ELR (cell line): ENCODE data around the gene UBL3.

Source experiments
- DNase-seq: peaks from one replicate; pipeline ENCODE4 v3.0.0-alpha.2; 2015; ENCODE audit warnings: low read depth

UBL3 gene

DNA sequence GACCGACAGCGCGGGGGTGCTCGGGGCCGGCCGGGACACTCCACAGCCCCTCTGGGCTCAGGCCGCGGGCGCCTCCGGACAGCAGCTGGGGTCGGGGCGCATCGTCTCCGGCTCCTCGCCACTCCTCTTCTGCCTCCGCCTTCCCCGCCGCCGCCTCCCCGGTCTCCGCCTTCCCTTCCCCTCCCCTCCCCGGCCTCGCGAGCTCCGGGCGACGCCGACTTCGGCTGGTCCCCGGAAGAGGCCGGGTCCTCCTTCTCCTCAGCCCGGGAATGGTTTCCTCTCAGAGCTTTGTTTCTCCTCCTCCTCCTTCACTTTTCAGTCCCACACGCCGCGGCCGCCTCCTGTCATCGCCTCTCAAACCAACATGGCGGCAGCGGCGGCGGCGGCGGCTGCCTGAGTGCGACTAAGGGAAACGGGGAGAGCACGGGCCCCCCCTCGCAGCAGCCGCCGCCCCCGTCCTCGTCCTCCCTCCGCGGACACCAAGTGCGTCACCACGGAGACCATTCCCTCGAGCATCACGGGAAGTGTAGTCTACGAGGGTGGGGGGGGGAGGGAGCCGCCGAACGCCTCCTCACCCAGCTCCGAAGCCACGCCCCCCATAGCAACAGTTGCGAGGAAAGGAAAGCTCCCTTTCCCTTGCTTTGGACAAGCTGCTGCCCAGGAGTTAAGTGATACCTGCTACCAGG lies at the start of gene UBL3:
Gene UBL3 (minus strand): TSS at position 405 of the 686 bp plus-strand sequence. CDS start 1,079 bp downstream, outside the sequence.
- DNase-seq, result peak; percentile 97

DNA sequence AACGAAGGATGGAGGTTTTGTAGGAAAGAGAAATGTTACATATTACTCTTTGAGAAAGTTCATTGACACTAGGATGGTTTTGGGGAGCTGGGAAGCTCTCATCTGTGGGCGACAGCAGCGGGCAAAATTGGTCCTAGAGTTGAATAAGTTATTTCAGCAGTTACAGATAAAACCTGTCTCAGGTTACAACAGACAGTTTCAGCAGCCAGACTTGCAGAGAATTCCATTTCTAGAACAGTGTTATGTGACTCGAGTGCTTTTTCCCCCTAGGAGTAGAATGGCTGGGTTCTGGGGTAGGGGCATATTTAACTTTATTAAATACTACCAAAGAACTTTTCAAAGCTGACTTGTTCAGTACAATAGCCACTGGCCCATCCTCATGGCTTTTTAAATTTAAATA lies 46.7 kb upstream of the UBL3 start:
- DNase-seq, result no peak

DNA sequence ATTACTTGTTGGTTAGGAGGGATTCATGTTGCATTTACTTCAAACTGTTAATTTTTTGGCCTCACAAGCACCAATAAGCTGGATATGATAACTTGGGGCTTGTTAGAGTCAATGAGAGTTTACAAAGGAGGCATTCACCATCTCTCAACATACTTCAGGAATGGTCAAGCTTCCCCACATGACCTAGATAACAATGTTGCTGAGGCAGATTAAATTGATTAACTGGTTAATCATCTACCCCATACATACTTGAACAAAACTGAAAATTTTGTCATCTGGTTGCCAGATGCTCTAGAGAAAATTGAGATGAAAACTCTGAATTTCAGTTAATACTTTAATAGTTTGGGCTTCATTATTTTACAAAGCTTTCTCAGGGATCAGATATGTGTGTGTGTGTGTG lies 43.0 kb upstream of the UBL3 start:
- no peak for DNase-seq

GRCh38 chr13:29892151-29892550 lies 41.7 kb upstream of the UBL3 start:
- DNase-seq, result no peak

DNA sequence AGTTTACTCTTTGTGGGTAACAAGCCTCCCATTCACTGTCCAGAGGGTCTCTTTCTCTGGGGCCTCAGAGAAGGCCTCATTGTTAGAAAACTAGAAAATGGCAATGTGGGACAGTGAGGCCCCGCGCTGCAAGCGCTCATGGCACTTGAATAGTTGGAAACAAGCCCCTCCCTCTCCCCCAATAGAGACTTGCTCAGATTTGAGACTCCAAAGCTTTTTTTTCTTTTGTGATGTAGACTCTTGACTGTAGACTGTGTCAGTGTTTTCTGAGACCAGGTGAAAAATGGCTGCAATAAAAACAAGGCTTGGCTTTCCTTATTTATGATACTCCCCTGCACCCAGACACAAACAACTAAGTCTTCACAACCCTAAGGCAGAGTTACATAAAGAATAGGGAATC lies 38.7 kb upstream of the UBL3 start:
- no peak for DNase-seq

DNA sequence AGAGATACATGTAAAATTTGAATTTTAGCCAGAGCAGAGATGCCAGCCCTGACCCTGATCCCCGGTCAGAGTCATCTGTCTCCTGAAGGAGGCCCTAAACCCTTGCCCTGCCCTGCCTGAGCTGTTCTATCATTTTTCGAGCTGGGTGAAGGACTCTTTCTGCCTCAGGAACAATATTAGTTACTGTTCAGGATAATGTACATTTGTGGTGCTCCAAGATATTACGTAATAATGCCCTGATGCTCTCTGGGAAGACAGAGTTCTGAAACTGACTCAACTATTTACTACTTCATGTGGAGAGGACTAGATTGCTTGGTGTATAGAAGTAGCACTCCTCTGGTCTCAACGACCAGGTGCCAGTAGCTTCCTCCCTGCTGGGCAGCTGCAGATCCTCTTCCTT lies 37.9 kb upstream of the UBL3 start:
- DNase-seq, result no peak

DNA sequence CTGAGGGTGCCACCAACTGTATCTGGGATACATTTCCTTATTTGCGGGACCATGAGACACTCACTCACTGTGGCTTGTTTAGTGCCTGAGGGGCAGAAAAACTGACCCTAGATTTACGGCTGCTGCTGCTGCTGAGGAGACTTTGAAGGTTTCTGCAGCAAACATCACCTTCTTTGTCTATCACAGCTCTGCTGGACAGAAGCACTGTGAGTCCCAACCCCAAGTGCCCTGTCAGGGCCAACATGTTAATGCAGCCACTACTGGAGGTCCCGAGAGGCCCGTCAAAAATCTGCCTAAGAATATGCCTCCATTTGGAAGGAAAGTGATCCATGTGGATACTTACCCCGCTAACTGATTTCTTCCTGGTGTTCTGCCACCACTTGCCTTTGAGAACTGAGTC lies 37.3 kb upstream of the UBL3 start:
- no peak for DNase-seq

DNA sequence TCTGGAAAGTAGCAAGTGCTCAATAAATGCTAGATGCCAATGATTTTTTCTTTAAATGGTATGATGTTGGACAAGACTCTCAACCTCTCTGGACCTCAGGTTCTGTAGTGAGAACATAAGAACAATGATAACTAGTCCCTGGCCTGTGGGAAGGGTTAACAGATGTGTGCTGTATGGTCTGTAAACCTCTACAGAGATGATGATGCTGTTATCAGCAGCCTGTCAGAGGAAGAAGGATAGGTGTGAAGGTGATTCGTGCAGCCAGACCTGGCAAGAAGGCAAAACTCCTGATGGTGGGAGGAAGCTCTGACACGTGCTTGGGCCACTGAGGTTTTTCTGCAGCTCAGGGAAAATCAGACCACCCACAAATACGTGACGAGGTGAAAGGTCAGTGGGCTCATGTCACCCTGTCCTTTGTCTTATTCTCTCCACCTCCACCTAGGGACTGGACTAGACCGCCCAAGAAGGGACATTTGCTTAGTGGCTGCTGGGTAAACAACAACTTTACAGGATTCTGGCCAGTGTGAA lies 36.7 kb upstream of the UBL3 start:
- DNase-seq, result no peak

DNA sequence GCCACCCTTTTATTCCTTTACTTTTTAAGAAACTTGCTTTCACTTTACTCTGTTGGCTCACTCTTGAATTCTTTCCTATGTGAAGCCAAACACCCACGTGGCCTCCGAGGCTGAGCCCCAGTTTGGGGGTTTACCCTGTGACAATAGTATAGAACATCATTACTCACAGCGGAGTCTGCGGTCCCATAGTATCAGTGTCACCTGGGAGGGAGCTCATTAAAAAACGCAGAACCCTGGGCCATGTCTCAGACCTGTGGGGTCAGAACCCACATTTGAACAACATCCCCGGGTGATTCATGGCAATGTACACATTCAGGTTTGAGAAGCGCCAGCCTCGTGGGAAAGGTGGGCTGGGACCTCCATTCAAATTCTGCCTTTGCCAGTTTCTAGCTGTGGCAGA lies 36.0 kb upstream of the UBL3 start:
- no peak for DNase-seq

DNA sequence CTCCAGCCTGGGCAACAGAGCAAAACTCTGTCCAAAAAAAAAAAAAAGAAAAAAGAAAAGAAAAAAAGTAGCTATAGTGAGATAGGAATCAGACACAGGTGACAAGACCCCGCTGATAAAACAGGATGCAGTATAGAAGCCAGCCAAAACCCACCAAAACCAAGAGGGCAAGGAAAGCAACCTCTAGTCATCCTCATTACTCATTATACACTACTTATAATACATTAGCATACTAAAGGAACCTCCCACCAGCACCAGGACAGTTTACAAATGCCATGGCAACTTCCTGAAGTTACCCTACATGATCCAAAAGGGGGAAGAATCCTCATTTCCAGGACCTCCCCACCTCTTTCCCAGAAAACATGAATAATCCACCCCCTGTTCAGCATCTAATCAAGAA lies 35.6 kb upstream of the UBL3 start:
- no peak for DNase-seq

GRCh38 chr13:29884671-29885430 lies 34.4 kb upstream of the UBL3 start:
- DNase-seq, result no peak

- DNase-seq, result no peak
These were observed 33.6 kb upstream of the UBL3 start for GRCh38 chr13:29883941-29884518.

DNA sequence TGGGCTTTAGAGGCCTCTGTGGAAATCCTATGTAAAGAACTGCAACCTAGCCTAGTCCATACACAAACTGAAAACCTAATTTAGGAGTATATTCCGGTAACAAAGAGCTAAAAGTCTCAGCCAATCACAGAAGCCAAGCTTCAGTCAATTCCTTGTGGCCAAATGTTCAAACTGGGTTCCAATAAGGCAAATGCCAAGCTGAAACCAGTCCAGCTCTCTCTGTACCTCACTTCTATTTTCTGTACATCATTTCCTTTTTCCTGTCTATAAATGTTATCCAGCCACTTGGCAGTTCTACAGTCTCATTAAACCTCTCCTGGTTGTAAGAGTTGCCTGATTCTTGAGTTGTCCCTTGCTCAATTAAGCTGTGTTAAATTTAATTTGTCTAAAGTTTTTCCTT lies 31.7 kb upstream of the UBL3 start:
- no peak for DNase-seq

- no peak for DNase-seq
These were observed 27.7 kb upstream of the UBL3 start for GRCh38 chr13:29878101-29878500.

GRCh38 chr13:29877456-29878078 lies 27.1 kb upstream of the UBL3 start:
- DNase-seq, result no peak

DNA sequence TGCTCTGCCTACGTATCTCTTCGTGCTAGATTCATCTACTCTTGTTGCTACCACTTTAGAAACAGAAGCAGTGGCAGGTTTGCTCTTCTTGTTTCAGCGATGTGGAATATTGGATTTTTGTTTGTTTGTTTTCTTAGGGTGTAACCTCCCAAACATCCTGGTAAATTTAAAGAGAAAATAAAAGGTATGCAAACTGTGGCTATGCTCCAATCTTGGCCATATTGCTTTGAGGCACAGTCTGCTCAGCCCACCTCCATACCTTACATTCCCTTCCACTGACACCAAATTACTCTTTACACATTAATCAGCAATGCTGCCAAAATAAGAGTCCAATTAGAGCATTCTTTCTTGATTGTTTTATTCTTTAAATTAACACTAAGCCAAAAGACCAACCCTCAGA lies 25.2 kb upstream of the UBL3 start:
- DNase-seq, result no peak

GRCh38 chr13:29868581-29868980 lies 18.2 kb upstream of the UBL3 start:
- DNase-seq, result no peak

DNA sequence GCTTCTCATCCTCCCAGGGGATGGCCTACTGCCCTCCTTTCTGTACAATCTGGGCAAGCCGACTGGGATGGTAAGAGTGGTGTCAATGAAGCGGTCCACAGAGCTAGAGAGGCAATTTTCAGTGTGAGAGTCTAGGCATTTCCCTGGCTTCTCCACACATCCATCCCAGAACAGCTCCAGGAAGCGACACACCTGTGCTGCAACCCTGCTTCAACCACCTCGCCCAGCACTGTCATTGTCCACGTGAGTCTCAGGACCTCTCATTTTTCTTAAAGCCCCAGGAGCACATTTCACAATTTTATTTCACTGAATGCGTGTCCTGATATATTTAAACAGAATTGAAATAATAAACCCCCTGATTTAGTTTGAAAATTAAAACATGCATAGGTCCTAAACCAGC lies 15.5 kb upstream of the UBL3 start:
- DNase-seq, result no peak

DNA sequence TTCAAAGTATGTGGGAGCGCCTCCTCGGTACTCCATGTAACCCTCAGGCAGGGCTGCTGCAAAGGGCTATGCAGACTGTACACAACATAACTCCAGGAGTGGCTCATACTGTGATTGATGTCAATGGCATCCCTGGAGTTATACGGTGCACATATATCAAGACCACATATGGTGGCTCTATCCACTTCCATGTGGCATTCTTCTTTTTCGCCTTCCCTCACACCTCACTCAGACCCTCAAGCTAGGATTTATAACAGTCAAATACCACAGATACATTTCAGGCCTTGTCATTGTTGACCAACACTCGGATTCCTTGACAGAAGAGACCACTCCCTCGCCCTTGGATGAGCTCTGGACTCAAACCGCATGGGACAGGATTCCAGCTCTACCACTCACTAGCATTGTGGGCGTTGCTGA lies 11.3 kb upstream of the UBL3 start:
- peak; percentile 98 for DNase-seq

DNA sequence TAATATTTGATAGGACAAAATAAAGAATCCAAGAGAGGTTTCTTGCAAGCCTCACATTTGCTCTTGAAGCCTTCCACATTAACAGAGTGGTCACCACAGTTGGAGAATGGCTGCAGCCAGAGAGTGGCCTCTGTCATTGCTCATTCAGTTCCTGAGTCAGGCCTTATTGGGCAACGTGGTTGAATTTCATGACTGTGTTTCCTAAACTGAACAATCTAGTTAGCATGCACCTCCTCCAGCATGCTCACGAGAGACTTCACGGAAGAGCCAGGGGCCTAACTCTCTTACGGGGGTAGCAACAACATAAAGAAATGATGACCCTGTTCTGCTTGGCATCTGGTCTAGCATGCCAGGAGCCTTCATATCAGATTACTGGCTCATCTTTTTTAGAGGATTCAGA lies 9.6 kb upstream of the UBL3 start:
- DNase-seq, result peak; percentile 93

- DNase-seq, result peak; percentile 76
These were observed 8.2 kb upstream of the UBL3 start for GRCh38 chr13:29858667-29859066.

DNA sequence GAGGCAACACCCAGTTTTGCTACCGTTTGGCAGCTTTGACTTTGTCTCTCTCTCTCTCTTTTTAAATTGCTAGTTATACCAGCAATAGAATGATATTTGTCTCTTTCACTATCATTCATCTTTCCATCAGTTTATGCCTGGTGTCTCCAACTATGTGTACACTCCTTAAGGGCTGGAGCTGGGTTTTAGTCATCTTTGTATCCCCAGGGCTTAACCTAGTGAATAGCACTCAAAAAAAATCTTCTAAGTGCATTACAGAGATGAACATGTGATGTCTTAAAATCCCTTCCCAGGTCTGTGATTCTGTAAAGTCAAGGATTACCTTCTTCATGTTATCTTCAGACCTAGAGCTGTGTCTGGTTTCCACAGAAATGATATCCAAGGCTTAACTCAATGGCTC lies 7.8 kb upstream of the UBL3 start:
- peak; percentile 63 for DNase-seq

- DNase-seq, result no peak
These were observed 6.7 kb upstream of the UBL3 start for GRCh38 chr13:29857085-29857484.
